ENCODE results near the gene PPM1G. TPM values are rescaled to one million over a fixed set of nuclear protein-coding genes. Genes with fewer than 3 reads are reported as not detected.

Gene PPM1G
- total RNA-seq, 4 donors from 2014 or later = 37.4 to 54.1 (median 49.3) TPM

DNA sequence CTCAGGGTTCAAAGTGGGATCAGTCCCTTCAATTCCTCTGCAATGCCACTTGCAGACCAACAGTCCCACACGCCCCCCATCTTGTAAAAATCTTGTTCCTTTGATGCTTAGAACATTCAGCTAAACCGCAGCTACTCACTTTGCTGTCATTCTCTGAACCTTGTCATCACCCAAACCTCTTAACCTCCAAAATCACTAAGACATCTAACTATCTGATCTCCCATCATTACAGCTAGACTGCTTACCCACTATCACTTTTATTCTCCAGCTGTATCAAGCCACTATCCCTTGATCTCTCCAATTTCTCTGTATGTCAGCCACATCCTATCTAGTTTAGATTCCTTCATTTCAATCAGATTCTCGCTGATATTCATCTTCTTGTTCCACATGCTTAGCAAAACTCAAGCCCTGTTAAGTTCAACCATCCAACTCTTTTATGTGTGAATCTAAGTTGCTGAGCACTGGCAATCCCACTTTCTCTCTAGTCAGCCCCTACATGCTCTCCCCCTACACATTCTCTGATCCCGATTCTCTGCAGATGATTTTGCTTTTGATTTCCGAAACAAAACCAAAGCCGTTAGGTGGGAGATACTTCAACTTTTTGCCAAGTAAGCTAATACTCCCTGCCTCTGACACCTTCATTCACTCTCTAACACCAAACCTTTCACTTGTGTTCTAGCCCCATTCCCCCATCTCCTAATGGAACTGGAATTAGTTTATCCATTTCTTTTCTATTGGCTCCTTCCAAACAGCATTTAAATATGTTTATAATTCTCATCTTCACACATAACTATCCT lies 57.4 kb downstream of the PPM1G start:
- Histone ChIP-seq H3K4me3 (no peak overlapping the region), H3K27me3 (no peaks in the 10 kb centered on the region), H3K4me1 (peaks cover 27% of the 10 kb centered on the region), H3K36me3 (no peaks in the 10 kb centered on the region), H3K27ac (no peak overlapping the region), H3K9me3 (no peaks in the 10 kb centered on the region)
- WGBS = 84% methylated on average over 6 of the region's 6 CpGs
- TF ChIP-seq POLR2AphosphoS5 (IDR thresholded peaks at IDR 0.05) = no peak
- DNase-seq (ENCODE audit: low spot score in 2 of 2) = no peak

DNA sequence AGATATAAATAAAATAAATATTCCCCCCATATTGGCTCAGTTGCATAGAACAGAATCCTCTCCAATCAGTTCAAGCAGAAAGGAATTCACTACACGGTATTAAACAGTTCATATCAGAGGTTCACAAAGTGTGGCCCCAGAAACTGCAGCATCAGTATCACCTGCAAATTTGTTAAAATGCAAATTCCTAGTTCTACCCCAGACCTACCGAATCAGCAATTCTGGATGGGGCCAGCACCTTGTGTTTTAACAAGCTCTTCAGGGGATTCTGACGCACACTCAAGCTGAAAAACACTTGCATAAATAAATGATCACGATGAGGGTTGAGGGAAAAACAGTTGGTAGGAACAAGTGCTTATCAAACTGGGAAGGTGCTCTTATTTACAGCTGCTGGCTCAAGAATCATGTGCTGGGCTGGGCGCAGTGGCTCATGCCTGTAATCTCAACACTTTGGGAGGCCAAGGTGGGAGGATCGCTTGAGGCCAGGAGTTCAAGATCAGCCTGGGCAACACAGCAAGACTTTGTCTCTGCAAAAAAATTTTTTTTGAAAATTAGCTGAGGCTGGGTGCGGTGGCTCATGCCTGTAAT lies 59.2 kb downstream of the PPM1G start:
- whole genome bisulfite sequencing = 84% methylated on average over 7 of the region's 7 CpGs
- Histone ChIP-seq H3K27ac (no peak overlapping the region), H3K27me3 (no peaks in the 10 kb centered on the region), H3K4me3 (no peak overlapping the region), H3K4me1 (peaks cover 20% of the 10 kb centered on the region), H3K36me3 (no peaks in the 10 kb centered on the region), H3K9me3 (no peaks in the 10 kb centered on the region)
- TF ChIP-seq, protein P1, sequence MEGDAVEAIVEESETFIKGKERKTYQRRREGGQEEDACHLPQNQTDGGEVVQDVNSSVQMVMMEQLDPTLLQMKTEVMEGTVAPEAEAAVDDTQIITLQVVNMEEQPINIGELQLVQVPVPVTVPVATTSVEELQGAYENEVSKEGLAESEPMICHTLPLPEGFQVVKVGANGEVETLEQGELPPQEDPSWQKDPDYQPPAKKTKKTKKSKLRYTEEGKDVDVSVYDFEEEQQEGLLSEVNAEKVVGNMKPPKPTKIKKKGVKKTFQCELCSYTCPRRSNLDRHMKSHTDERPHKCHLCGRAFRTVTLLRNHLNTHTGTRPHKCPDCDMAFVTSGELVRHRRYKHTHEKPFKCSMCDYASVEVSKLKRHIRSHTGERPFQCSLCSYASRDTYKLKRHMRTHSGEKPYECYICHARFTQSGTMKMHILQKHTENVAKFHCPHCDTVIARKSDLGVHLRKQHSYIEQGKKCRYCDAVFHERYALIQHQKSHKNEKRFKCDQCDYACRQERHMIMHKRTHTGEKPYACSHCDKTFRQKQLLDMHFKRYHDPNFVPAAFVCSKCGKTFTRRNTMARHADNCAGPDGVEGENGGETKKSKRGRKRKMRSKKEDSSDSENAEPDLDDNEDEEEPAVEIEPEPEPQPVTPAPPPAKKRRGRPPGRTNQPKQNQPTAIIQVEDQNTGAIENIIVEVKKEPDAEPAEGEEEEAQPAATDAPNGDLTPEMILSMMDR (IDR thresholded peaks at IDR 0.05) = no peak
- TF ChIP-seq POLR2AphosphoS5 (IDR thresholded peaks at IDR 0.05) = no peak
- TF ChIP-seq POLR2A (IDR thresholded peaks at IDR 0.05) = no peak
- TF ChIP-seq EP300 (IDR thresholded peaks at IDR 0.05) = no peak
- no peak for DNase-seq (ENCODE audit: low spot score in 2 of 2)

DNA sequence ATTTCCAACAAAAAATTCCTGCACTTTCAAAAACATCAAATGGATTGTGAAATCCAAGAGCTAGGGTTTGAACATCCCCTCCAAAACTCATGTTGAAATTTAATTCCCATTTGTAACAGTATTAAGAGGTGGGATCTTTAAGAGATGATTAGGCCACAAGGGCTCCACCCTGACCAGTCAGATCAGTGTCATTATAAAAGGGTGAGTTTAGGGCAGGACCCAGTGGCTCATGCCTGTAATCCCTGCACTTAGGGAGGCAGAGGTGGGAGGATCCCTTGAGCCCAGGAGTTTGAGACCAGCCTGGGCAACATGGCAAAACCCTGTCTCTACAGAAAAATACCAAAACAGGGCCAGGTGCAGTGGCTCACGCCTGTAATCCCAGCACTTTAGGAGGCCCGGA lies 61.8 kb downstream of the PPM1G start:
- no peak overlapping the region for H3K27ac ChIP-seq
- WGBS = no CpG with 5 or more reads among the region's 2 CpGs

DNA sequence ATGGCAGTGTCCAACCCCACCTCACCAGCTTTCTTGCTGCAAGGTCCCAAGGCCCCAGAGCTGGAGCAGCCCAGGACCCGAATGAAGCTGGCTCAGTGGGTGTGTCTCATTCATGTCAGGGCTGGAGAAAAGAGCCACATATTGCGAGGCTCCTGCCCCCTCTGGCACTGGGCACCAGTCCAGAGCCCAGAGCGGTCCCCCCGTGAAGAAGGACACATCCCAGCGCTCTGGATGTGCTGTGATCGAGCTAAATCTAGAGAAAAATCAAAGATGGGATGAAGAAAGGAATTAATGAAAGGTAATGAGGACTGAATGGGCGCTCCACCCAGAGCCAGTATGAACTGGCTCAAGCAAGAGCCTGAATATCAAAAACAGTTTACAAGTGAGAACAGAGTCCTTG lies 73.2 kb downstream of the PPM1G start:
- H3K9me3 ChIP-seq = no peaks in the 10 kb centered on the region
- H3K4me1 ChIP-seq = no peaks in the 10 kb centered on the region
- TF ChIP-seq, protein P1 (IDR thresholded peaks at IDR 0.05) = no peak
- TF ChIP-seq POLR2A (IDR thresholded peaks at IDR 0.05) (no peak), EP300 (IDR thresholded peaks at IDR 0.05) (no peak), POLR2AphosphoS5 (IDR thresholded peaks at IDR 0.05) (no peak)
- no peak overlapping the region for H3K27ac ChIP-seq
- H3K4me3 ChIP-seq = no peak overlapping the region
- H3K36me3 ChIP-seq = peaks cover 93% of the 10 kb centered on the region
- H3K27me3 ChIP-seq = no peaks in the 10 kb centered on the region
- WGBS = 88% methylated on average over 7 of the region's 7 CpGs
- DNase-seq (ENCODE audit: low spot score in 2 of 2) = no peak

More for the DNA sequence above, 61.8 kb downstream of the PPM1G start:
- H3K9me3 ChIP-seq = no peaks in the 10 kb centered on the region
- H3K4me1 ChIP-seq = peaks cover 4% of the 10 kb centered on the region
- TF ChIP-seq EP300 (IDR thresholded peaks at IDR 0.05) (no peak), POLR2AphosphoS5 (IDR thresholded peaks at IDR 0.05) (no peak), POLR2A (IDR thresholded peaks at IDR 0.05) (no peak)
- TF ChIP-seq, protein P1 (IDR thresholded peaks at IDR 0.05) = no peak
- no peak overlapping the region for H3K4me3 ChIP-seq
- peaks cover 4% of the 10 kb centered on the region for H3K36me3 ChIP-seq
- no peaks in the 10 kb centered on the region for H3K27me3 ChIP-seq
- DNase-seq (ENCODE audit: low spot score in 2 of 2) = no peak

DNA sequence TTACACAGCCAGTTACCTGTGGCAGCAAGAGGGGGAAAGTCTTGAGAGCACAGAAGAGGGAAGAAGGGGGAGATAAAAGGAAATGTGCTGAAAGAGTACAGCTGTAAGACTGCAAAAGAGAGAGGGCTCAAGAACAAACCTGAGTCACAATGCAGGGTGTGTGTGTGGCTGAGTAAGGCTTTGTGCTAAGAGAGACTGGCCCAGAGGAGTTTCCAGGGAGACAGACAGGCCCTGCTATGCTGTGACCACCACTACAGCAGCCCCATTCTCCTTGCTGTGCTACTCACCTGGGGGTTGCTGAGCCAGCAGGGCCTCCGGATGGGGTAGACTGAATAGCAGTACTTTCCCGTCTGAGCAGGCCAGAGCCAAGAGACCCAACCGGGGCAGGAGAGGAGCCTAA lies 74.1 kb downstream of the PPM1G start:
- WGBS = 87% methylated on average over 3 of the region's 3 CpGs
- no peak overlapping the region for H3K27ac ChIP-seq
- H3K4me3 ChIP-seq = no peak overlapping the region
- TF ChIP-seq POLR2AphosphoS5 (IDR thresholded peaks at IDR 0.05) (no peak), POLR2A (IDR thresholded peaks at IDR 0.05) (no peak), EP300 (IDR thresholded peaks at IDR 0.05) (no peak)
- TF ChIP-seq, protein P1 (IDR thresholded peaks at IDR 0.05) = no peak
- H3K4me1 ChIP-seq = no peaks in the 10 kb centered on the region
- H3K27me3 ChIP-seq = no peaks in the 10 kb centered on the region
- no peak for DNase-seq (ENCODE audit: low spot score in 2 of 2)
- H3K36me3 ChIP-seq = peaks cover 93% of the 10 kb centered on the region
- no peaks in the 10 kb centered on the region for H3K9me3 ChIP-seq

Other genes starting within 250 kb of the PPM1G start
- 100 to 1,000 TPM; 109 to 177 (median 141) TPM for gene ATRAID, start 197.6 kb downstream of the PPM1G start, total RNA-seq
- 10 to 100 TPM; 30.4 to 33.4 (median 33.1) TPM for gene SLC5A6, start 197.3 kb downstream of the PPM1G start, total RNA-seq
- gene CAD, start 192.2 kb downstream of the PPM1G start, total RNA-seq = 10 to 100 TPM; 33.7 to 64.8 (median 42.1) TPM
- gene SLC30A3, start 146.5 kb downstream of the PPM1G start, total RNA-seq = not detected
- gene DNAJC5G, start 134.2 kb downstream of the PPM1G start, total RNA-seq = not detected
- gene TRIM54, start 127.2 kb downstream of the PPM1G start, total RNA-seq = not detected
- 1 to 10 TPM in 2 of 4 donors, not detected in 2; 2.1 to 3.9 TPM for gene UCN, start 101.1 kb downstream of the PPM1G start, total RNA-seq
- 10 to 100 TPM; 51.8 to 87.5 (median 68.4) TPM for gene MPV17, start 86.5 kb downstream of the PPM1G start, total RNA-seq
- 100 to 1,000 TPM in 1 of 4 donors, 10 to 100 TPM in 3; 53.8 to 160 (median 75.9) TPM for gene GTF3C2, start 52.8 kb downstream of the PPM1G start, total RNA-seq
- 10 to 100 TPM; 34.3 to 68.2 (median 48.5) TPM for gene EIF2B4, start 39.3 kb downstream of the PPM1G start, total RNA-seq
- 10 to 100 TPM; 73.4 to 89.8 (median 76.4) TPM for gene SNX17, start 39.0 kb downstream of the PPM1G start, total RNA-seq
- 10 to 100 TPM in 3 of 4 donors, 1 to 10 TPM in 1; 7.6 to 16.7 (median 11.7) TPM for gene ZNF513, start 28.9 kb downstream of the PPM1G start, total RNA-seq
- 10 to 100 TPM; 66.8 to 84.3 (median 77.0) TPM for gene NRBP1, start 19.0 kb upstream of the PPM1G start, total RNA-seq
- gene KRTCAP3, start 32.8 kb upstream of the PPM1G start, total RNA-seq = 10 to 100 TPM; 31.0 to 50.1 (median 42.2) TPM
- gene IFT172, start 80.2 kb upstream of the PPM1G start, total RNA-seq = 10 to 100 TPM; 21.6 to 70.0 (median 27.4) TPM
- gene FNDC4, start 85.6 kb upstream of the PPM1G start, total RNA-seq = 1 to 10 TPM; 4.7 to 8.0 (median 5.5) TPM
- 1 to 10 TPM in 1 of 4 donors, under 1 TPM in 2, not detected in 1; 0.56 to 1.0 (median 0.64) TPM for gene GCKR, start 87.2 kb upstream of the PPM1G start, total RNA-seq
- 10 to 100 TPM in 3 of 4 donors, 1 to 10 TPM in 1; 8.1 to 23.5 (median 20.6) TPM for gene ZNF512, start 173.5 kb upstream of the PPM1G start, total RNA-seq
- 1 to 10 TPM; 1.2 to 3.9 (median 3.0) TPM for gene CCDC121, start 219.4 kb upstream of the PPM1G start, total RNA-seq
- gene GPN1, start 219.5 kb upstream of the PPM1G start, total RNA-seq = 10 to 100 TPM; 21.0 to 30.5 (median 24.2) TPM

All from suprapubic skin (tissue), 4 donors.